GM12878 (cell line): ENCODE measurements around the gene WDR17. TPM values are rescaled to one million over a fixed set of nuclear protein-coding genes. Genes with fewer than 3 reads are reported as not detected.

Source experiments
- ATAC-seq: fragments of 200-7000 bp; cut with Tn5 transposase; 3 replicates; pipeline ENCODE4 v1.9.1; 2020; ENCODE audit warnings: mild to moderate bottlenecking, moderate library complexity
- BruUV-seq: library from RNA; stranded (reverse); fragments of 400-500 nt; replicated peaks from 2 replicates; lab custom pipeline; 2021; lab: Mats Ljungman, UMichigan
- CTCF ChIA-PET: fragments of 300-600 bp; sonication (Branson Sonifier 250); formaldehyde crosslinking; extraction: SDS; loops from one replicate; lab custom pipeline; 2021; ENCODE audit warnings: inconsistent platforms; lab: Yijun Ruan, JAX
- POLR2A ChIA-PET: fragments of 350-600 bp; formaldehyde crosslinking; extraction: SDS; loops from one replicate; lab custom pipeline; 2021; ENCODE audit warnings: inconsistent platforms; lab: Charles Lee
- RAD21 ChIA-PET: fragments of 300-600 bp; sonication (Branson Sonifier 250); formaldehyde crosslinking; loops from one replicate; lab custom pipeline; 2023; ENCODE audit warnings: antibody characterized with exemption; ENCODE audit not compliant: unreplicated experiment; lab: Charles Lee
- SMC1A ChIA-PET: fragments of 300-600 bp; sonication (Branson Sonifier 250); formaldehyde crosslinking; loops from one replicate; lab custom pipeline; 2023; ENCODE audit not compliant: unreplicated experiment, uncharacterized antibody; lab: Charles Lee
- DNase-seq: peaks from one replicate; pipeline ENCODE4 v3.0.0-alpha.2; 2011; ENCODE audit warnings: low read depth, low spot score
- FAIRE-seq: peaks from 3 replicates; lab custom pipeline; 2011; peaks lifted over from hg19 to GRCh38; lab: Jason Lieb, UNC
- H2AFZ ChIP-seq: 2 replicates; pipeline ENCODE4 v1.6.0; 2011; ENCODE audit warnings: low read depth, low read length, control low read depth; ENCODE audit not compliant: control insufficient read depth
- H3K27ac ChIP-seq: 2 replicates; pipeline ENCODE4 v1.5.1; 2011; ENCODE audit warnings: control low read depth; ENCODE audit not compliant: control insufficient read depth, insufficient read depth
- H3K27me3 ChIP-seq, 2 experiments: replicated peaks in 1 of 2; 2 replicates each; pipeline versions ENCODE4 v1.6.0 to v1.6.1; 2011; ENCODE audit warnings: low read length in 1 of 2; ENCODE audit not compliant: control insufficient read depth in 2 of 2, insufficient read depth in 2 of 2
- H3K36me3 ChIP-seq, 2 experiments: 2 replicates each; pipeline ENCODE4 v1.5.1; 2011; ENCODE audit warnings: low read length in 1 of 2; ENCODE audit not compliant: control insufficient read depth in 2 of 2, insufficient read depth in 2 of 2
- H3K4me1 ChIP-seq: 2 replicates; pipeline ENCODE4 v1.6.1; 2011; ENCODE audit warnings: mild to moderate bottlenecking, low read length, moderate library complexity, mixed read lengths; ENCODE audit not compliant: control insufficient read depth, insufficient read depth
- H3K4me2 ChIP-seq: 2 replicates; pipeline ENCODE4 v1.6.0; 2011; ENCODE audit warnings: control low read depth; ENCODE audit not compliant: control insufficient read depth, insufficient read depth
- H3K4me3 ChIP-seq: fragments of 200-600 bp; sonication (generic); 2 replicates; pipeline ENCODE4 v1.5.1; 2016
- H3K79me2 ChIP-seq: 2 replicates; pipeline ENCODE4 v1.6.0; 2011; ENCODE audit warnings: low read length; ENCODE audit not compliant: control insufficient read depth, insufficient read depth
- H3K9ac ChIP-seq: 2 replicates; pipeline ENCODE4 v1.8.0; 2011; ENCODE audit warnings: low read length, control low read depth, mixed read lengths; ENCODE audit not compliant: control insufficient read depth, insufficient read depth
- H3K9me3 ChIP-seq: replicated peaks from 3 replicates; pipeline ENCODE4 v1.5.1; 2011; ENCODE audit warnings: mild to moderate bottlenecking, low read length; ENCODE audit not compliant: control insufficient read depth, insufficient read depth
- H4K20me1 ChIP-seq: 2 replicates; pipeline ENCODE4 v1.6.0; 2011; ENCODE audit not compliant: control insufficient read depth, insufficient read depth
- BACH1 ChIP-seq: fragments of 450-650 bp; IDR thresholded peaks from 2 replicates; pipeline ENCODE4 v1.6.1; 2017; ENCODE audit warnings: mild to moderate bottlenecking, borderline replicate concordance
- BMI1 ChIP-seq: fragments of 450-650 bp; IDR thresholded peaks from 2 replicates; pipeline ENCODE4 v1.6.1; 2016; ENCODE audit warnings: mild to moderate bottlenecking, moderate library complexity, borderline replicate concordance
- HCFC1 ChIP-seq: fragments of 150-350 bp; IDR thresholded peaks from 2 replicates; pipeline ENCODE4 v1.6.1; 2014; ENCODE audit warnings: low read length
- HDAC2 ChIP-seq: fragments of 200-600 bp; sonication (generic); IDR thresholded peaks from 2 replicates; pipeline ENCODE4 v1.6.1; 2017
- IKZF2 ChIP-seq, 2 experiments: fragments of 450-650 bp; IDR thresholded peaks; 2 replicates each; pipeline ENCODE4 v1.6.1; 2017; ENCODE audit warnings: mild to moderate bottlenecking in 2 of 2, moderate library complexity in 2 of 2
- KAT2A ChIP-seq: conservative IDR thresholded peaks from 2 replicates; pipeline ENCODE4 v1.6.1; 2011; ENCODE audit warnings: low read depth, low read length; ENCODE audit not compliant: control insufficient read depth
- POU2F2 ChIP-seq: IDR thresholded peaks from 3 replicates; pipeline ENCODE4 v1.6.1; 2011; ENCODE audit warnings: low read depth, mild to moderate bottlenecking, low read length, borderline replicate concordance
- RUNX3 ChIP-seq: IDR thresholded peaks from 2 replicates; pipeline ENCODE4 v1.6.1; 2012; ENCODE audit warnings: low read length, inconsistent platforms
- SRF ChIP-seq, 2 experiments: IDR thresholded peaks; 2 replicates each; pipeline ENCODE4 v1.6.1; 2011; ENCODE audit warnings: low read depth in 2 of 2, low read length in 2 of 2, mild to moderate bottlenecking in 1 of 2, moderate library complexity in 1 of 2
- YBX1 ChIP-seq: fragments of 450-650 bp; IDR thresholded peaks from 2 replicates; pipeline ENCODE4 v1.6.1; 2016; ENCODE audit warnings: antibody characterized with exemption
- ZNF24 ChIP-seq: fragments of 450-650 bp; IDR thresholded peaks from 2 replicates; pipeline ENCODE4 v1.6.1; 2017; ENCODE audit warnings: antibody characterized with exemption, mild to moderate bottlenecking
- WGBS: methylation state at CpG from one replicate; pipeline ENCODE4 v1.1.6; 2016; ENCODE audit warnings: low lambda C conversion rate; ENCODE audit not compliant: insufficient replicate concordance, insufficient coverage; ENCODE audit errors: missing lambda C conversion rate; 5-methylcytosine and 5-hydroxymethylcytosine counted together
- in situ Hi-C: fragments of 300-500 bp; cut with MboI; formaldehyde crosslinking; loops from 9 replicates; pipeline ENCODE4 v1.14.3; 2018; ENCODE audit warnings: mixed read lengths
- intact Hi-C: fragments of 100-400 bp; cut with micrococcal nuclease; formaldehyde crosslinking; loops from one replicate; pipeline ENCODE4 v1.14.2; 2022; ENCODE audit not compliant: unreplicated experiment
- polyA plus RNA-seq, 11 experiments: library from polyadenylated mRNA; depleted of rRNA in 4 of 11; unstranded in 6 of 11; stranded (reverse) in 5 of 11; fragments of >200 nt; fragmentation: Nextera tagmentation in 4 of 11; fragmentation: Illumina TruSeq in 1 of 11; extraction: Ambion mirVana in 4 of 11; extraction: Trizol in 1 of 11; gene quantifications; 1 replicate in 1 of 11; 2 replicates in 10 of 11; pipeline versions ENCODE4 v1.2.1 to v1.2.3, GENCODE V29; 2011 to 2016; ENCODE audit warnings: inconsistent platforms in 2 of 11, missing spikeins in 2 of 11, low read depth in 1 of 11
- total RNA-seq, 4 experiments: library from RNA; depleted of rRNA in 3 of 4; stranded (reverse); fragments of >200 nt in 3 of 4; fragmentation: Illumina TruSeq in 1 of 4; extraction: Trizol in 1 of 4; gene quantifications; 2 replicates each; pipeline versions ENCODE4 v1.2.1 to v1.2.3, GENCODE V29; 2013 to 2021
- TF ChIP-seq, protein P1 (sequence below): fragments of 450-650 bp; formaldehyde crosslinking; IDR thresholded peaks from 2 replicates; pipeline ENCODE4 v1.5.0; 2022; ENCODE audit warnings: mild to moderate bottlenecking, missing genetic modification characterization
- TF ChIP-seq, protein P2 (sequence below): fragments of 450-650 bp; IDR thresholded peaks from 2 replicates; pipeline ENCODE4 v1.6.1; 2017; ENCODE audit warnings: low read depth, mild to moderate bottlenecking, moderate library complexity

Gene WDR17
- total and polyA plus RNA-seq, 10 of the 15 experiments (the other 5 are each of a cell fraction or from before 2014, with no cell fraction given) = 0.43 to 3.8 (median 2.8) TPM

DNA sequence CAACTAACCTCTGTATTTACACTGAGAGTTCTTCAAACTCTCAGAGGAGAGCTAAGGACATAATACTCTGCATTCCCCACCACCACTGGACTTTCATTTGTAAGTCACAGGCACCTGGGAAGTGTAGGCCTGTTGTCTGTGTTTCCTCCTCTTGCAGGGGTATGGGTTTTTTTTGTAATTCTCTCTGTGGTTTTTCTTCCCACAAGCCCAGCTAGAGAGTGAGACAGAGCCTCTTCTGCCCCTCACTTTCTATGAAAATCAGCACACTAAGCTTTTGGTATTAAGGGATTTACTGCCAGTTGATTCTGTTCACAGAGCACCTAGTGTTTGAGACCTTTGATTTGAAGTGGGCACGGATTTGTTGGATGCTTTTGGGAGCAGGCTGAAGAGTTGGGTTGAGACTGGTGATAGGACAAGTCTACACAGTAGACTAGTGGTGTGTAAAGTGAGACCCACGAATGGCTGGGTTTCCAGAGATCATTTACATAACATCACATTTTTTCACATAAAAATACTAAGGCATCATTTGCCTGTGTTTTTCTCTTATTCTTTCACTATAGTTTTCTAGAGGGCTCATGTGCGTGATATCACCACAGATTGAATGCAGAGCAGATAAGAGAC lies 28.9 kb upstream of the WDR17 start:
- peak; percentile 41 for FAIRE-seq
- H3K79me2 ChIP-seq = no peaks in the 10 kb centered on the region
- intact Hi-C loops = no loop called here
- ATAC-seq = peak; percentile 60
- ChIA-PET CTCF (interaction anchor here (0.6 kb wide), 1 partner anchor 113 kb away, joined by 3 read pairs; no protein-coding TSS in a partner anchor), SMC1A (interaction anchor here (1.5 to 2.4 kb wide), 5 partner anchors 10 to 304 kb away, joined by 3 to 15 read pairs (median 6); no protein-coding TSS in a partner anchor), POLR2A (no interaction called here), RAD21 (interaction anchor here (0.7 to 1.4 kb wide), 2 partner anchors 9 to 75 kb away, joined by 3 to 4 read pairs; no protein-coding TSS in a partner anchor)
- no peaks in the 10 kb centered on the region for H3K36me3 ChIP-seq
- 59% methylated on average over 3 of the region's 3 CpGs for WGBS
- no peak overlapping the region for H3K4me3 ChIP-seq
- H3K4me1 ChIP-seq = peaks cover 7% of the 10 kb centered on the region
- no peaks in the 10 kb centered on the region for H4K20me1 ChIP-seq
- H3K27ac ChIP-seq = no peak overlapping the region
- in situ Hi-C loops = loop anchor here (25.0 kb wide), 1 partner anchor 301 kb away; no protein-coding TSS in a partner anchor
- TF ChIP-seq RUNX3 = peak; percentile 77
- no peak for TF ChIP-seq KAT2A
- no peak overlapping the region for H3K9ac ChIP-seq
- BruUV-seq = no TSS peak
- no peaks in the 10 kb centered on the region for H3K27me3 ChIP-seq
- H3K4me2 ChIP-seq = no peak overlapping the region
- H3K9me3 ChIP-seq = peaks cover 2% of the 10 kb centered on the region; the same call in 2 of the 3 replicates
- no peak for DNase-seq
- peak overlapping the region; percentile 47 for H2AFZ ChIP-seq

DNA sequence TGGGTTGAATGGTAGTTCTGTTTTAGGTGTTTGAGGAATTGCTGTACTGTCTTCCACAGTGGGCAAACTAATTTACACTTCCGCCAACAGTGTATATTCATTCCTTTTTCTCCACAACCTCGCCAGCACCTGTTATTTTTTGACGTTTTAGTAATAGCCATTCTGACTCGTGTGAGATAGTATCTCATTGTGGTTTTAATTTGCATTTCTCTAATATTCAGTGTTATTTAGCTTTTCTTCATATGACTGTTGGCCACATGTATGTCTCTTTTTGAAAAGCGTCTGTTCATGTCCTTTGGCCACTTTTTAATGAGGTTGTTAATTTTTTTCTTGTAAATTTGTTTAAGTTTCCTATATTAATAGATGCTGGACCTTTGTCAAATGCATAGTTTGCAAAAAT lies 26.9 kb upstream of the WDR17 start:
- no peaks in the 10 kb centered on the region for H3K79me2 ChIP-seq
- no peak overlapping the region for H3K4me2 ChIP-seq
- no peak overlapping the region for H2AFZ ChIP-seq
- no TSS peak for BruUV-seq
- no peak overlapping the region for H3K27ac ChIP-seq
- H3K9ac ChIP-seq = no peak overlapping the region
- H3K9me3 ChIP-seq = peaks cover 2% of the 10 kb centered on the region; the same call in 2 of the 3 replicates
- RAD21 ChIA-PET = no interaction called here
- SMC1A ChIA-PET = interaction anchor here (1.0 kb wide), 1 partner anchor 21 kb away, joined by 3 read pairs; no protein-coding TSS in a partner anchor
- no peaks in the 10 kb centered on the region for H4K20me1 ChIP-seq
- DNase-seq = no peak
- peaks cover 7% of the 10 kb centered on the region for H3K4me1 ChIP-seq
- CTCF ChIA-PET = no interaction called here
- no peaks in the 10 kb centered on the region for H3K36me3 ChIP-seq
- in situ Hi-C loops = loop anchor here (25.0 kb wide), 1 partner anchor 299 kb away; no protein-coding TSS in a partner anchor
- H3K4me3 ChIP-seq = no peak overlapping the region
- no peak for FAIRE-seq
- WGBS = 30% methylated on average over 5 of the region's 5 CpGs
- intact Hi-C loops = no loop called here
- POLR2A ChIA-PET = no interaction called here
- H3K27me3 ChIP-seq = no peaks in the 10 kb centered on the region
- ATAC-seq = no peak
- TF ChIP-seq BACH1 = no peak
- no peak for TF ChIP-seq BMI1
- no peak for TF ChIP-seq POU2F2
- TF ChIP-seq ZNF24 = no peak
- no peak for TF ChIP-seq YBX1
- no peak for TF ChIP-seq HDAC2
- no peak for TF ChIP-seq SRF (IDR thresholded peaks at IDR 0.05; ENCODE audit: low read depth in 2 of 2, low read length in 2 of 2)
- TF ChIP-seq HCFC1 = no peak
- TF ChIP-seq, protein P1, sequence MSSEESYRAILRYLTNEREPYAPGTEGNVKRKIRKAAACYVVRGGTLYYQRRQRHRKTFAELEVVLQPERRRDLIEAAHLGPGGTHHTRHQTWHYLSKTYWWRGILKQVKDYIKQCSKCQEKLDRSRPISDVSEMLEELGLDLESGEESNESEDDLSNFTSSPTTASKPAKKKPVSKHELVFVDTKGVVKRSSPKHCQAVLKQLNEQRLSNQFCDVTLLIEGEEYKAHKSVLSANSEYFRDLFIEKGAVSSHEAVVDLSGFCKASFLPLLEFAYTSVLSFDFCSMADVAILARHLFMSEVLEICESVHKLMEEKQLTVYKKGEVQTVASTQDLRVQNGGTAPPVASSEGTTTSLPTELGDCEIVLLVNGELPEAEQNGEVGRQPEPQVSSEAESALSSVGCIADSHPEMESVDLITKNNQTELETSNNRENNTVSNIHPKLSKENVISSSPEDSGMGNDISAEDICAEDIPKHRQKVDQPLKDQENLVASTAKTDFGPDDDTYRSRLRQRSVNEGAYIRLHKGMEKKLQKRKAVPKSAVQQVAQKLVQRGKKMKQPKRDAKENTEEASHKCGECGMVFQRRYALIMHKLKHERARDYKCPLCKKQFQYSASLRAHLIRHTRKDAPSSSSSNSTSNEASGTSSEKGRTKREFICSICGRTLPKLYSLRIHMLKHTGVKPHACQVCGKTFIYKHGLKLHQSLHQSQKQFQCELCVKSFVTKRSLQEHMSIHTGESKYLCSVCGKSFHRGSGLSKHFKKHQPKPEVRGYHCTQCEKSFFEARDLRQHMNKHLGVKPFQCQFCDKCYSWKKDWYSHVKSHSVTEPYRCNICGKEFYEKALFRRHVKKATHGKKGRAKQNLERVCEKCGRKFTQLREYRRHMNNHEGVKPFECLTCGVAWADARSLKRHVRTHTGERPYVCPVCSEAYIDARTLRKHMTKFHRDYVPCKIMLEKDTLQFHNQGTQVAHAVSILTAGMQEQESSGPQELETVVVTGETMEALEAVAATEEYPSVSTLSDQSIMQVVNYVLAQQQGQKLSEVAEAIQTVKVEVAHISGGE = no peak
- TF ChIP-seq IKZF2 (IDR thresholded peaks at IDR 0.05) = no peak
- TF ChIP-seq, protein P2, sequence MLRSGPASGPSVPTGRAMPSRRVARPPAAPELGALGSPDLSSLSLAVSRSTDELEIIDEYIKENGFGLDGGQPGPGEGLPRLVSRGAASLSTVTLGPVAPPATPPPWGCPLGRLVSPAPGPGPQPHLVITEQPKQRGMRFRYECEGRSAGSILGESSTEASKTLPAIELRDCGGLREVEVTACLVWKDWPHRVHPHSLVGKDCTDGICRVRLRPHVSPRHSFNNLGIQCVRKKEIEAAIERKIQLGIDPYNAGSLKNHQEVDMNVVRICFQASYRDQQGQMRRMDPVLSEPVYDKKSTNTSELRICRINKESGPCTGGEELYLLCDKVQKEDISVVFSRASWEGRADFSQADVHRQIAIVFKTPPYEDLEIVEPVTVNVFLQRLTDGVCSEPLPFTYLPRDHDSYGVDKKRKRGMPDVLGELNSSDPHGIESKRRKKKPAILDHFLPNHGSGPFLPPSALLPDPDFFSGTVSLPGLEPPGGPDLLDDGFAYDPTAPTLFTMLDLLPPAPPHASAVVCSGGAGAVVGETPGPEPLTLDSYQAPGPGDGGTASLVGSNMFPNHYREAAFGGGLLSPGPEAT = no peak
